HG03175 (cell line): Measurements from ENCODE around the gene TIPRL.
"Not testable (repeated sequence)": the region's sequence is repeated elsewhere in the genome, so short reads cannot be mapped to it uniquely, and the experiment has no call there.

Experiments
- ATAC-seq: cut with Tn5 transposase; IDR thresholded peaks from one replicate; pipeline ENCODE4 v1.9.1; 2021; ENCODE audit warnings: mild to moderate bottlenecking, moderate library complexity; ENCODE audit not compliant: unreplicated experiment

TIPRL gene

GRCh38 chr1:168157638-168158037 is 21.1 kb upstream of the TIPRL start:
- ATAC-seq: no peak

DNA sequence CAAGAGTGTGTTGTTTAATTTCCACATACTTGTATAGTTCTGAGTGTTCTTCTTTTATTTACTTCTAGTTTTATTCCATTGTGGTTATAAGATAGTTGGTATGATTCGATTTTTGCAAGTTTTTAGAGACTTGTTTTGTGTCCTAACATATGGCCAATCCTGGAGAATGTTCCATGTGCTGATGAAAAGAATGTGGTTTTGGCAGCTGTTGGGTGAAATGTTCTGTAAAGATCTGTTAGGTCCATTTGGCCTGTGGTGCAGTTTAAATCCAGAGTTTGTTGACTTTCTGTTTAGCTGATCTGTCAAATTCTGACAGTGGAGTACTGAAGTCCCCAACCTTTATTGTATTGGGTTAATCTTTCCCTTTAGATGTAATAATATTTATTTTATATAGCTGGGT is 19.5 kb upstream of the TIPRL start:
- no peak for ATAC-seq

GRCh38 chr1:168159979-168160378 is 18.8 kb upstream of the TIPRL start:
- ATAC-seq: no peak

DNA sequence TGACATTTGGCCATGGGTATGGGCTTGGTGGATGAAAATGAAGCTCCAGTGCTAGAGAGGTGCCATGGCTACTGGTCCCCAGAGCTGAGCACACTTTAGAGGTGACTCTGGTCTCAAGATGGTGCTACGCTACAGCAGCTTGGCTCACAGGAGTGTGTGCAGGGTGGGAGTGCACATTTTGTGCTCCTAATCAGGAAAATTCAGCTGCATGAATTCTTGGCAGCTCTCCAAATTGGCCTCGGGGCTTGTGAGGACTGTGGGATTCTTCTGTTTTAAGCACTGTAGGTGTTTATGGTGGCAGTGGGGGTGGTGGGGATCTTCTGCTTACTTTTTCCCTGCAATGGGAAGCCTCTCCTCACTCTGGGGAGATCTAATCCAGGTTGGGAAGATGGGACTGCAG is 17.3 kb upstream of the TIPRL start:
- ATAC-seq: no peak

DNA sequence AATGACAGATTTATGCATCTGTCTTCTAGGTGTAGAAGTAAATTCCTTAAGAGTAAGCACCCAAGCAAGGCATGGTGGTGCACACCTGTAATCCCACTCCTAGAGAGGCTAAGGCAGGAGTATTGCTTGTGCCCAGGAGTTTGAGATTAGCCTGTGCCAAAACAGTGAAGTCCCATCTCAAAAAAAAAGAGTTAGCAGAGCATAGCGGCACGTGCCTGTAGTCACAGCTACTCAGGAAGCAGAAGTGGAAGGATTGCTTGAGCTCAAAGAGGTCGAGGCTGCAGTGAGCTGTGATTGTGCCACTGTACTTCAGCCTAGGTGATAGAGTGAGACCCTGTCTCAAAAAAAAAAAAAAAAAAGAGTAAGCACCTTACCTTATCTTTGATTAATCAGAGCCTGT is 15.1 kb upstream of the TIPRL start:
- ATAC-seq: no peak

DNA sequence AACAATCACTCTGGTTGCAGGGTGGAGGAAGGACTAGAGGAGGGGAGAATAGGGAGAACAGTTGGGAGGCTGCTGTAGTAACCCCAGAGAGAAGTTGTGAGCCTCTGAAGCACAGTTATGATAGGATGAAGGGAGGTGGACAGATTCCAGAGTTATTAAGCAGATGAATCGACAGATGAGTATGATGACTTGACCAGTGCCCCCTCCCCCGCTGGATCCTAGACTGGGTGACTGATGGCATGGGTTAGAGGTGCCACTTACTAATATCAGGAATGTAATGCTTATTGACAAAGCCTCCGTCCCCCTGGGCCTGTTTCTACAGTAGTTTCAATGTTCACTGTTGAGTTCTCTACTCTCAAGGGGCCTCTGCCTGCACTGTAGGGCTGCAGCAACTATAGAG is 14.0 kb upstream of the TIPRL start:
- ATAC-seq: no peak

GRCh38 chr1:168167806-168168205 is 11.0 kb upstream of the TIPRL start:
- no peak for ATAC-seq

DNA sequence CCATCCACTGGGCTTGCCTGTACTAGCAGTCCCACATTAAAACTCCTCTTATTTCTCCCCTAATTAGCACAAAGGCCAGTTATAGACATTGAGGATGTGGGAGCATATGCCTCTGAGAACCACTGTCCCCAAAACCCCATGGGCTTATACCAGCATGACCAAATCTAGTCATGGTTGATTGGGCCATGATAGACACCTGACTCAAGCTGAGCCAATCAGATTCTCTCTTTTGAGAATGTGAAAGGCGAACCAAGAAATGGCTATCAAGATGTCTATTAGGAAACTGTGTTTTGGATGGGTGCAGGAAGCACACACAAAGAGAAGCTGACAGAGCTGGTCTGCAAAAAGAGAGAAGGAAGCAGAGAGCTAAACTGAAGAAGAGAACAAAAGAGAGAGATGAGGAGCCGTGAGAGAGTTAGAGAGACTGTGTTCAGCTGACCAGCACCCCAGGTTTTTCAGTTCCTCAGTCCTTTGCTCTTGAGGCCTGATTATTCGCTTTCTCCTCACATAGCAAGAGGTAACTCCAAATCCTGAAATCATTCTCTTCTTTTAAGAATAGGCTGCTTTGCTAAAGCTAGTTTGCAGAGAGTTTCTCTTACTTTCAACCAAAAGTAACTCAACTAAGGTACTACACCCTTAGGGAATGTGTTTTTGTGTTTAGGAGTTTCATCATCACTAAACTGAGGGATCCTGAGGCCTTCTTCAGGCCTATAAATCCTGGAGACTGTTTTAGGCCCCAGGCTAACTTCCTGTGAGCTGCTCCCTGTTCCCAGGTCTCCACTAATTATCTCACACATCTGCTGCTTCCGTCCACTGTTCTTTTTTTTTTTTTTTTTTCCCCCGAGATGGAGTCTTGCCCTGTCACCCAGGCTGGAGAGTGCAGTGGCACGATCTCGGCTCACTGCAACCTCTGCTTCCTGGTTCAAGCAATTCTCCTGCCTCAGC is 7.9 kb upstream of the TIPRL start:
- ATAC-seq: no peak

DNA sequence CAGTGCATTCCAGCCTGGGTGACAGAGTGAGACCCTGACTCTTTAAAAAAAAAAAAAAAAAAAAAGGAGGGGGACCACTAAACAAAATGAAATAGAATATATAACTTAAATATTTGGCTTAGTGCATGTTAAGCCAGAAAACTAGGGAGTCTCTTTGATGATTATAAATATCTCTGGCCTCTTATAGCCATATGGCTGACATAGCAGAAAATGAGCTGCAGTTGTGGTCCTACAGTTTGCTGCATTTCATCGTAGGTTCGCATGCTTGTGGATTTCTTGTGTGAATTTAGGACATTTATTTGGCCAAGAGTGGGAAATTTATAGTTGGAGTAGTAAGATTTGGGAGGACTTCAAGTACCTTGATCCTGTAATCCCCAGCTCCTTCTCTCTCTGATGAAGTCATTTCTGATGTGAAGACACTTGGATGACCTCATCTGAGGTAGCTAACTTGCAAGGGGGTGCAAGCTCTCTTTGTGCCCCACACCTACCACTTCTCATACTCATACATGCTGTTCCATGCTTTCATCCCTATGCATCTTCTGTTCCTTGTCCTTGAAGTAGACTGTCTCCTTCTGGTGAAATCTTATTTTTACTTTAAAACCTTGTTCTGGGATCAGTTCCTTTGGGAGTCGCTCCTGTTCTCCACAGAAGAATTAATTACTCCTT is 6.4 kb upstream of the TIPRL start:
- ATAC-seq: no peak

DNA sequence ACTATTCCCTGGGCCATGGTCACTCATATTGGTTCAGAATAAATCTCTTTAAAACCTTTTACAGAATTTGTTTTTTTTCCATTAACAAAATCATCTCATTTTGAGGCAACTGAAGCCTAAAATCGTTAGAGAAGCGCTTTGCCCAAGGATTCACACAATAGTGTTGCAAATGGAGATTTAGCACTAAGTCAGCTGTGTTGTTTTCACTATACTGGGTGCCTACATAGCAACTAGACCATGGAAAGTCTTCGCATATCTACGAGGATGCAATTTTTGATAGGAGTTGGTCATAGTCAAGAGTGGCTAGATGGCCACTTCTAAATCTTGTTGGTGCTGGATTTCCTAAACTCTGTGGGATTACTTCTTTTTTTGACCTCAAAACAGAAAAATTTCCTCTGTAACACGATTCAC is 530 bp upstream of the TIPRL start:
- no peak for ATAC-seq

DNA sequence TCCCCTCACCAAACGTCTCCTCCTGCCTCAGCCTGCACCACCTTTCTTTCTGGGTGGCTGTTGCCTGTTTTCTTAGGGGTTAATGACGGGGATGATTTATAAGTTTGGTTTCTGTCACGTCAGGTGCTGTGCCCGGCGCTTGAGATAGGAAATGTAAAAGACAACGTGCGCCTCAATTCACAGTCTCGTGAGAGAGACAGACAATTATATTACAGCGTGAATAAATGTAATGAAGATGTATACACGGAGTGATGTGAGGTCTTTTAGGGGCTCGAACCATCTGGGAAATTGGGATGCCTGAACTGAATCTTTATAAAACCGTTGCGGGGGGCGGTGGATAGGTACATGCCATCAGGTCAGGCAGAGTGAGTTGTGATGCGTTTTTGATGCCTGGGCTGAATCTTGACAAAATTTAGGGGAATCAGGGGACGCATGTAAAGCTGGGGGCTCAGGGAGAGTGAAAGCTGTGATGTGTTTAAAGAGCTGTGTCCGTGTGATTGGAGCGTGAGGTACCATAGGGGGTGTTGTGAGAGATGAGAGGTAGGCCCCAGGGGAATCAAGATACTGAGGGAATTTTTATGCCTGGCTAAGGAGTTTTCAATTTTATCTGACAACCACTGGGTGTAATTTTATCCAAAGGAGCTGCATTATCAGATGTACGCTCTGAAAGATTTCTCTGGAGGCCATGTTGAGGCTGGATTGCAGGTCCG is 831 bp downstream of the TIPRL start:
- no peak for ATAC-seq

- ATAC-seq: no peak
Observed at GRCh38 chr1:168180148-168180524, 1.4 kb downstream of the TIPRL start.

DNA sequence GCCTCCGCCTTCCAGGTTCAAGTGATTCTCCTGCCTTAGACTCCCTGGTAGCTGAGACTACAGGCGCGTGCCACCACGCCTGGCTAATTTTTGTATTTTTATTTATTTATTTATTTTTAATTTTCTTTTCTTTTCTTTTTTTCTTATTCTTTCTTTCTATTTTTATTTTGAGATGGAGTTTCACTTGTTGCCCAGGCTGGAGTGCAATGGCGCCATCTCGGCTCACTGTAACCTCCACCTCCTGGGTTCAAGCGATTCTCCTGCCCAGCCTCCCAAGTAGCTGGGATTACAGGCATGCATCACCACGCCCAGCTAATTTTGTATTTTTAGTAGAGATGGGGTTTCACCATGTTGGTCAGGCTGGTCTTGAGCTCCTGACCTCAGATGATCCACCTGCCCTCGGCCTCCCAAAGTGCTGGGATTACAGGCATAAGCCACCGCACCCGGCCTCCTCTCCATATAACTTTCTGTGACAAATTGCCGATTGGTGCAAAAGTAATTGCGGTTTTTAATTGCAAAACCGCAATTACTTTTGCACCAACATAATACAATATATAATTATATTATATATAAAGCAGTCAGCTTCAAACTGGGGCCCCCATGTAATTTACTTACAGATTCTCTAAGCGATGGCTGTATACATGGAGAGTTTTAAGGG is 2.4 kb downstream of the TIPRL start:
- not testable (repeated sequence) for ATAC-seq

GRCh38 chr1:168187177-168187576 is 8.4 kb downstream of the TIPRL start:
- ATAC-seq: no peak

DNA sequence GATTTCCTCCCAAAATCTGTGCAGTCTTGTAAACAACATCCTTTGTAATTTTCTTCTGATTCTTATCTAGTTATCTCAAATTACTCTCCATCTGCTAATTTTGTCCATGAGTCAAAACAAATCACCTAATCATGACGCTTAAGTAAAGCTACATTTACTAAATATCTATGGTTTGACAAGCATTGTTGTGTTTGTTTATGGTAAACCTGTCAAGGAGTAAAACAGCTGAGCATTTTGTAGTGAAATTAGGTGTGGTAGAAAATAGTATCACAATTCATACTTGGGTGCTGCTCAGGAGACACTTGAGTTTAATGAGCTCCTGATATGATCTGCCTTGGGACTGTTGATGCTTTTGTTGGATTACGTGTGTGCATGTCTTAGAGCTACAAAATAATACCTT is 11.6 kb downstream of the TIPRL start:
- ATAC-seq: no peak

DNA sequence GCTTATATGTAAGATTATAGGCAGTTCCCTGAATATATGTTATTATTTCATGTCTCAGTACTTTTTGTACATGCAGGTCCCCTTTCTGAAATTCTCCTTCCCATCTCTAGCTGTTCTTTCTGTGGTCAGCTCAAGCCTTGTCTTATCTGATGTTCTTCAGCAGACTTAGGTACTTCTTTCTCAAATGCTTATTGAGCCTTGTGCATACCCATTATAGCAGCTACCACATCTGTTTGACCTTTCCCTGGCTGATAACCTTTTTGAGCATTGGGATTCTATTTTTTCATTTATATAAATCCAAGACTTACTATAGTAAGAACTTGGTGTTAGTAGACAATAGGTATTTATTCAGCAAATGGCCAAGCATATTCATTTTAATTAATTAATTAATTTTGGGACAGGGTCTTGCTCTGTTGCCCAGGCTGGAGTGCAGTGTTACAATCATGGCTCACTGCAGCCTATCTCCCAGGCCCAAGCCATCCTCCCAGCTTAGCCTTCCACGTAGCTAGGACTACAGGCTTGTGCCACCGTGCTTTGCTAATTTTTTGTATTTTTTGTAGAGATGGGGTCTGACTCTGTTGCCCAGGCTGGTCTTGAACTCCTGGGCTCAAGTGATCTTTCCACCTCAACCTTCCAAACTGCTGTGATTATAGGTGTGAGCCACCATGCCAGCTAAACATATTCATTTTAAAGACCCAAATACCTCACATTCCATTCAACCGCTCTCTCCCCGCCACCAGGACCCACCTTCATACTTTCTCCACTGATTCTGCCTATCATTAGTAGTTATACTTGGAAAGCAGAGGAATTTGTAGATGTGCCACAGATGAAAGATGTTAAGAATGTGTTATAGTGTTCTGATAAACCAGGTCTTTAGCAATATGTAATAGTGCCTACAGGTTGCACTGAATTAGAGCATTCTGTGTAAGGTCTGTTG is 16.7 kb downstream of the TIPRL start:
- no peak for ATAC-seq

DNA sequence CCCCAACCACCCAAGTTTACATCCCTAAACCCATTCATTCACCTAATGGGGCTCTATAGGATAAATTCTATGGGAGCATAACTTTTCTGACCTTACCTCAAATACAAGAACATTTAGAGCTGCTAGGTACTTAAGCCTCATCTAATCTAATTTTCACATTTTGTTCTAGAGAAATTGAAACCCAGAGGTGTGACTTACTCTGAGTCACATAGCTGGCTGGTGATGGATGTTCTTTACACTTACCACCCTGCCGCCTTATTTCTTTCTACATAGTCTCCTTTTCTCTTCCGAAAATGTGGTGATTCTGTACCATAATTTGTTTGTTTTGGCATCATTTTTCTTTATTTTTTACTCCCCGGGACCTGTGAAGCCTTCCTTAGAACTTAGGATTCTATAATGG is 20.3 kb downstream of the TIPRL start:
- no peak for ATAC-seq

DNA sequence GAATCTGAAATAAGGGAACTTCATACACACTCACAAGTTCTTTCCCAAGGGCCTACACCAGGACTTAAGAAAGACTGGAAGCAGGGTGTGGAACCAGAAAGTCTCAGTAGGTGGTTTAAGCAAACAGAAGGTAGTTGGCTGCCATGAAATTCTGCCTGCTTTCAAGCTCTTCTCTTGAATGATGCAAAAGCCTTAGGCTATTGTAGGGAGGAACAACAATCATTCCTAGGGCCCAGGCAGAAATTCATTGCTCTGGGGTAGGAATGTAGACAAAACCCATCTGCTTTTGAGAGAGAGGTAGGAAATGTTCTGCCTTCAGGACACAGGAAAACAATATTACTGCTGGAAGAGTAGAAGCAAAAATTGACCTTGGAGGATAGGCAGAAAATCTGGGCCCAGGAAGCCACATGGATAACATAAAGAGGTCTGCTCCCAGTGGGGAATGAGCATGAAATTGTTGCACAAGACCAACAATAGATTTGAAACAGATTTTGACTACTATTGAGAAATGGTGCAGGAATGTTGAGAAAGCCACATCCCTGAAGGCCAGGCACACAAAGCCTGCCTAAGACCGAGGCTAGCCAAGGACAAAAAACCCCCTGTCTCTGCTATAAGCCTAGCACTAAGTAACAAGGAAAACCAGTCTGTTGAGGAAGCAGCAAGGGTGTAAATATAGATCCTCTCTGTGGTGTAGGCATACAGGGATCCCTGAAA is 24.3 kb downstream of the TIPRL start:
- ATAC-seq: no peak

DNA sequence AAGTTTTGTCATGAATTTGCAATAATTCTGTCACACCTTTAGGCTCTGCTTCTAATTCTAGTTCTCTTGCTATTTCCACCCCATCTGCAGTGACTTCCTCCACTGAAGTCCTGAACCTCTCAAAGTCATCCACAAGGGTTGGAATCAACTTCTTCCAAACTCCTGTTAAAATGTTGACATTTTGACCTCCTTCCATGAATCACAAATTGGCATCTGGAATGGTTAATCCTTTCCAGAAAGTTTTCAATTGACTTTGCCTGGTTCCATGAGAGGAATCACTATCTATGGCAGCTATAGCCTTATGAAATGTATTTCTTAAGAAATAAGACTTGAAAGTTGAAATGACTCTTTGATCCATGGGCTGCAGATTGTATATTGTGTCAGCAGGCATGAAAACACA is 27.3 kb downstream of the TIPRL start:
- no peak for ATAC-seq
